Gastroesophageal sphincter (tissue), 4 donors: Measurements from ENCODE around the gene NME4. TPM values are rescaled to one million over a fixed set of nuclear protein-coding genes. Genes with fewer than 3 reads are reported as not detected.

Experiments
- ATAC-seq: fragments of 150-250 bp; one replicate; pipeline ENCODE4 v1.9.1; 2016; ENCODE audit warnings: mild to moderate bottlenecking, moderate library complexity
- H3K27ac ChIP-seq, 4 donors: fragments of 200-600 bp; sonication (generic) in 3 of 4; 1 replicate in 3 of 4; 2 replicates in 1 of 4; pipeline ENCODE4 v1.5.1; 2016 to 2019
- H3K27me3 ChIP-seq: fragments of 200-600 bp; sonication (generic); one replicate; pipeline ENCODE4 v1.5.1; 2019
- H3K36me3 ChIP-seq, 2 donors: fragments of 200-600 bp; sonication (generic); one replicate each; pipeline ENCODE4 v1.5.1; 2019; ENCODE audit warnings: control low read depth in 1 of 2
- H3K4me1 ChIP-seq, 3 donors: fragments of 200-600 bp; sonication (generic); 1 replicate in 2 of 3; 2 replicates in 1 of 3; pipeline ENCODE4 v1.5.1; 2016 to 2019; ENCODE audit warnings: control low read depth in 2 of 3
- H3K4me3 ChIP-seq, 2 donors: fragments of 200-600 bp; sonication (generic); one replicate each; pipeline ENCODE4 v1.5.1; 2019; ENCODE audit warnings: mild to moderate bottlenecking in 1 of 2, moderate library complexity in 1 of 2
- H3K9me3 ChIP-seq, 3 donors: fragments of 200-600 bp; sonication (generic); one replicate each; pipeline ENCODE4 v1.5.1; 2017 to 2019; ENCODE audit warnings: control low read depth in 2 of 3
- CTCF ChIP-seq, 4 experiments: fragments of 200-600 bp in 2 of 4; fragments of 450-650 bp in 2 of 4; sonication (generic) in 1 of 4; IDR thresholded peaks; one replicate each; pipeline ENCODE4 v1.5.1; 2017 to 2019; ENCODE audit warnings: antibody characterized with exemption in 4 of 4, mild to moderate bottlenecking in 2 of 4, moderate library complexity in 2 of 4
- EP300 ChIP-seq: sonication (generic); formaldehyde crosslinking; IDR thresholded peaks from one replicate; pipeline ENCODE4 v1.6.1; 2017; ENCODE audit warnings: antibody characterized with exemption, mild to moderate bottlenecking
- POLR2A ChIP-seq, 2 donors: fragments of 450-650 bp; IDR thresholded peaks; one replicate each; pipeline ENCODE4 v1.6.1; 2017; ENCODE audit warnings: antibody characterized with exemption in 2 of 2, mild to moderate bottlenecking in 2 of 2, moderate library complexity in 1 of 2
- POLR2AphosphoS5 ChIP-seq: sonication (generic); formaldehyde crosslinking; IDR thresholded peaks from one replicate; pipeline ENCODE4 v1.6.1; 2017; ENCODE audit warnings: antibody characterized with exemption
- WGBS, 2 donors: methylation state at CpG; one replicate each; pipeline ENCODE4 v1.1.5; 2018; ENCODE audit warnings: low coverage in 1 of 2; 5-methylcytosine and 5-hydroxymethylcytosine counted together
- total RNA-seq, 4 donors: library from RNA; depleted of rRNA; stranded (reverse); fragments of >200 nt; gene quantifications; one replicate each; pipeline ENCODE4 v1.1.0, GENCODE V29; 2016

The NME4 gene
- total RNA-seq, 4 donors from 2014 or later = 61.1 to 169 (median 136) TPM

- peak overlapping the region in 3 of 4 donors; percentile 75 to 85 (median 83) for H3K27ac ChIP-seq
These were observed 15.8 kb upstream of the NME4 start for GRCh38 chr16:381012-381788.

GRCh38 chr16:381789-382717 lies 14.9 kb upstream of the NME4 start, which contains the start of gene PGAP6:
Gene PGAP6 (minus strand): TSS chr16:381978. CDS start chr16:381821, 157 bp downstream.
- 0% methylated on average over 13 of the region's 123 CpGs; no CpG with 5 or more reads in 1 of the 2 donors for WGBS, 2 donors
- Histone ChIP-seq H3K4me3 (peak within 1 kb of the TSS; percentile 87 to 97), H3K4me1 (peaks cover 0 to 63% (median 28%) of the 10 kb centered on the region in 3 donors), H3K9me3 (no peaks in the 10 kb centered on the region), H3K27me3 (no peaks in the 10 kb centered on the region), H3K27ac (peak within 1 kb of the TSS; percentile 41 to 87 (median 84)), H3K36me3 (peaks cover 0 to 7% of the 10 kb centered on the region in 2 donors)
- peak in 1 of 2 donors; percentile 54 for TF ChIP-seq POLR2A (IDR thresholded peaks at IDR 0.05)
- no peak for TF ChIP-seq POLR2AphosphoS5
- ATAC-seq = peak; percentile 89

More at GRCh38 chr16:381012-381788, 15.8 kb upstream of the NME4 start:
- WGBS, 2 donors = no CpG with 5 or more reads among the region's 73 CpGs
- H3K9me3 ChIP-seq = no peaks in the 10 kb centered on the region
- peak; percentile 80 for ATAC-seq
- no peaks in the 10 kb centered on the region for H3K27me3 ChIP-seq
- H3K36me3 ChIP-seq = peaks cover 0 to 16% of the 10 kb centered on the region in 2 donors
- H3K4me1 ChIP-seq = peaks cover 0 to 54% (median 28%) of the 10 kb centered on the region in 3 donors
- TF ChIP-seq POLR2A (IDR thresholded peaks at IDR 0.05) (no peak), CTCF (IDR thresholded peaks at IDR 0.05) (no peak), POLR2AphosphoS5 (no peak), EP300 (no peak)
- H3K4me3 ChIP-seq = peak overlapping the region; percentile 79 to 97

GRCh38 chr16:383326-384051 lies 13.5 kb upstream of the NME4 start:
- H3K4me3 ChIP-seq = peak overlapping the region in 1 of 2 donors; percentile 97
- no peaks in the 10 kb centered on the region for H3K9me3 ChIP-seq
- peak overlapping the region in 3 of 4 donors; percentile 12 to 87 (median 16) for H3K27ac ChIP-seq
- no peak for TF ChIP-seq CTCF (IDR thresholded peaks at IDR 0.05)
- H3K4me1 ChIP-seq = peaks cover 0 to 77% (median 28%) of the 10 kb centered on the region in 3 donors
- H3K36me3 ChIP-seq = no peaks in the 10 kb centered on the region
- WGBS, 2 donors = 51 to 59% methylated on average over 2 to 16 of the region's 33 CpGs
- H3K27me3 ChIP-seq = no peaks in the 10 kb centered on the region
- no peak for ATAC-seq

GRCh38 chr16:386641-387156 lies 10.3 kb upstream of the NME4 start:
- Histone ChIP-seq H3K27me3 (no peaks in the 10 kb centered on the region), H3K9me3 (no peaks in the 10 kb centered on the region), H3K36me3 (no peaks in the 10 kb centered on the region), H3K4me1 (peaks cover 0 to 55% (median 10%) of the 10 kb centered on the region in 3 donors), H3K27ac (peak overlapping the region in 2 of 4 donors; percentile 40 to 75), H3K4me3 (no peak overlapping the region)
- TF ChIP-seq CTCF (IDR thresholded peaks at IDR 0.05) (no peak), POLR2AphosphoS5 (no peak), POLR2A (IDR thresholded peaks at IDR 0.05) (no peak), EP300 (no peak)
- ATAC-seq = no peak
- WGBS, 2 donors = 65 to 74% methylated on average over 17 to 19 of the region's 19 CpGs
